ENCODE data around the gene ZNF799. TPM values are rescaled to one million over a fixed set of nuclear protein-coding genes. Genes with fewer than 3 reads are reported as not detected.

ZNF799 gene
- total RNA-seq, 2 donors from 2014 or later: 2.0 to 2.2 TPM

DNA sequence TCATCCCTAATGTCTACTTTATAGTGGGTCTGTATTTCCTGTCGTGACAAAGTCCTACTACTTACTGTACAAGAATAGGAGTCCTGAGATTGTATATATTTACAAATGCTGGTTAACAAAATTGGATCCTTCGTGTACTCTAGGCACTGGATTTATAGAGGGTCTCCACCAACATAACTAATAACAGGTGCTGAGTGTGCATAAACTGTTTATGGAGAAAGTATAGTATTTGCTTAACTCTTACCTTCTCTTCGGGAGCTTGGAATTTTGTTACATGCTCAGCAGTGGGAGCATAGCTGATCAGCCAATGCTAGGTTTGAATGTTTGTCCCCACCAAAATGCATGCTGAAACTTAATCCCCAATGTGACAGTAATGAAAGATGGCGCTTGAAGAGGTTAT, 47.7 kb downstream of the ZNF799 start:
- H3K27ac ChIP-seq: no peak overlapping the region
- H3K4me1 ChIP-seq: no peaks in the 10 kb centered on the region
- H3K27me3 ChIP-seq: no peaks in the 10 kb centered on the region
- DNase-seq (ENCODE audit: low spot score): no peak
- TF ChIP-seq, protein P1, sequence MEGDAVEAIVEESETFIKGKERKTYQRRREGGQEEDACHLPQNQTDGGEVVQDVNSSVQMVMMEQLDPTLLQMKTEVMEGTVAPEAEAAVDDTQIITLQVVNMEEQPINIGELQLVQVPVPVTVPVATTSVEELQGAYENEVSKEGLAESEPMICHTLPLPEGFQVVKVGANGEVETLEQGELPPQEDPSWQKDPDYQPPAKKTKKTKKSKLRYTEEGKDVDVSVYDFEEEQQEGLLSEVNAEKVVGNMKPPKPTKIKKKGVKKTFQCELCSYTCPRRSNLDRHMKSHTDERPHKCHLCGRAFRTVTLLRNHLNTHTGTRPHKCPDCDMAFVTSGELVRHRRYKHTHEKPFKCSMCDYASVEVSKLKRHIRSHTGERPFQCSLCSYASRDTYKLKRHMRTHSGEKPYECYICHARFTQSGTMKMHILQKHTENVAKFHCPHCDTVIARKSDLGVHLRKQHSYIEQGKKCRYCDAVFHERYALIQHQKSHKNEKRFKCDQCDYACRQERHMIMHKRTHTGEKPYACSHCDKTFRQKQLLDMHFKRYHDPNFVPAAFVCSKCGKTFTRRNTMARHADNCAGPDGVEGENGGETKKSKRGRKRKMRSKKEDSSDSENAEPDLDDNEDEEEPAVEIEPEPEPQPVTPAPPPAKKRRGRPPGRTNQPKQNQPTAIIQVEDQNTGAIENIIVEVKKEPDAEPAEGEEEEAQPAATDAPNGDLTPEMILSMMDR (IDR thresholded peaks at IDR 0.05): no peak
- H3K4me3 ChIP-seq: no peak overlapping the region
- peaks cover 19 to 73% of the 10 kb centered on the region in 2 donors for H3K9me3 ChIP-seq
- peaks cover 34% of the 10 kb centered on the region for H3K36me3 ChIP-seq

DNA sequence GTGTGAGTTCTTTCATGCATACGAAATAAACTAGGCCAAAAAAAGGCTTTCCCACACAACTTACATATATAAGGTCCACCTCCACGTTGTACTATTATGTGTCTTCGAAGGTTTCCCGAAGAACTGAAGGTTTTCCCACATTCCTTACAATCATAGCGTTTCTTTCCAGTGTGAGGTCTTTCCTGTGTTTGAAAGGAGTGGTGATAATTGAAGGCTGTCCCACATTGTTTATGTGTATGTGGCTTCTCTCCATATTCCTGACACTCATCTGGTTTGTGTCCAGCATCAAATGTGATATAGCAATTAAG, 50.2 kb downstream of the ZNF799 start:
- peaks cover 34% of the 10 kb centered on the region for H3K36me3 ChIP-seq
- H3K4me3 ChIP-seq: no peak overlapping the region
- no peaks in the 10 kb centered on the region for H3K4me1 ChIP-seq
- H3K9me3 ChIP-seq: peaks cover 19 to 91% of the 10 kb centered on the region in 2 donors
- TF ChIP-seq, protein P1 (IDR thresholded peaks at IDR 0.05): no peak
- H3K27me3 ChIP-seq: no peaks in the 10 kb centered on the region
- DNase-seq (ENCODE audit: low spot score): no peak
- no peak overlapping the region for H3K27ac ChIP-seq

DNA sequence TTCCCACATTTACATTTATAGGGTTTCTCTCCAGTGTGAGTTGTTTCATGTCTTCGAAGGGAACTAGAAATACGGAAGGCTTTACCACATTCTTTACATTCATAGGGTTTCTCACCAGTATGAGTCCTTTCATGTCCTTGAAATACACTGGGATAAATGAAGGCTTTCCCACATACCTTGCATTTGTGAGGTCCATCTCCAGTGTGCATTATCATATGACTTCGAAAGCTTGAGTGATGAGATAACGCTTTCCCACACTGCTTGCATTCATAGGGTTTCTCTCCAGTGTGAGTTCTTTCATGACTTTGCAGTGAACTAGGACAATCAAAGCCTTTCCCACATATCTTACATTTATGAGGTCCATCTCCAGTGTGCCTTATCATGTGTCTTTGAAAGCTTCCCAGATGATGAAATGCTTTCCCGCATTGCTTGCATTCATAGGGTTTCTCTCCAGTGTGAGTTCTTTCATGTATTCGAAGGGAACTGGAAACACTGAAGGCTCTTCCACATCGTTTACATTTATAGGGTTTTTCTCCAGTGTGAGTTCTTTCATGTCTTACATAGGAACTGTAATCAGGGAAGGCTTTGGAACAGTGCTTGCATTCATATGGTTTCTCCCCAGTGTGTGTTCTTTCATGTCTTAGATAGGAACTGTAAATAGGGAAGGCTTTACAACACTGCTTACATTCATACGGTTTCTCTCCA, 50.7 kb downstream of the ZNF799 start:
- TF ChIP-seq, protein P1 (IDR thresholded peaks at IDR 0.05): no peak
- Histone ChIP-seq H3K36me3 (peaks cover 34% of the 10 kb centered on the region), H3K27me3 (no peaks in the 10 kb centered on the region), H3K9me3 (peaks cover 19 to 94% of the 10 kb centered on the region in 2 donors), H3K27ac (no peak overlapping the region), H3K4me1 (no peaks in the 10 kb centered on the region), H3K4me3 (no peak overlapping the region)
- DNase-seq (ENCODE audit: low spot score): no peak

- peaks cover 30% of the 10 kb centered on the region for H3K36me3 ChIP-seq
- H3K4me3 ChIP-seq: no peak overlapping the region
- no peaks in the 10 kb centered on the region for H3K4me1 ChIP-seq
- DNase-seq (ENCODE audit: low spot score): no peak
- no peak overlapping the region for H3K27ac ChIP-seq
- H3K9me3 ChIP-seq: peaks cover 19 to 76% of the 10 kb centered on the region in 2 donors
- TF ChIP-seq, protein P1 (IDR thresholded peaks at IDR 0.05): peak in 1 of 2 donors; percentile 16
- H3K27me3 ChIP-seq: no peaks in the 10 kb centered on the region
Observed at GRCh38 chr19:12346896-12347295, 54.2 kb downstream of the ZNF799 start.

GRCh38 chr19:12345197-12345596, 55.9 kb downstream of the ZNF799 start:
- peaks cover 10 to 59% of the 10 kb centered on the region in 2 donors for H3K9me3 ChIP-seq
- H3K4me3 ChIP-seq: no peak overlapping the region
- H3K36me3 ChIP-seq: peaks cover 13% of the 10 kb centered on the region
- no peak overlapping the region for H3K27ac ChIP-seq
- H3K4me1 ChIP-seq: no peaks in the 10 kb centered on the region
- H3K27me3 ChIP-seq: no peaks in the 10 kb centered on the region
- DNase-seq (ENCODE audit: low spot score): no peak
- TF ChIP-seq, protein P1 (IDR thresholded peaks at IDR 0.05): no peak

Other genes starting within 250 kb of the ZNF799 start
- 1 to 10 TPM; 3.2 to 6.3 TPM for gene ZNF625, start 244.5 kb downstream of the ZNF799 start, total RNA-seq
- 1 to 10 TPM; 3.2 to 3.6 TPM for gene ZNF136, start 238.2 kb downstream of the ZNF799 start, total RNA-seq
- 1 to 10 TPM; 4.6 to 8.6 TPM for gene ZNF44, start 106.4 kb downstream of the ZNF799 start, total RNA-seq
- 1 to 10 TPM; 4.7 to 7.6 TPM for gene ZNF563, start 67.6 kb downstream of the ZNF799 start, total RNA-seq
- 1 to 10 TPM; 1.0 to 1.8 TPM for gene ZNF442, start 35.6 kb downstream of the ZNF799 start, total RNA-seq
- gene ZNF443, start 39.8 kb upstream of the ZNF799 start, total RNA-seq: 1 to 10 TPM; 1.7 to 2.6 TPM
- gene ZNF709, start 83.5 kb upstream of the ZNF799 start, total RNA-seq: 1 to 10 TPM; 1.6 to 2.0 TPM
- 1 to 10 TPM; 8.5 to 8.6 TPM for gene ZNF564, start 150.2 kb upstream of the ZNF799 start, total RNA-seq
- gene ZNF490, start 209.5 kb upstream of the ZNF799 start, total RNA-seq: 1 to 10 TPM; 2.5 to 4.5 TPM
- 10 to 100 TPM in 1 of 2 donors, 1 to 10 TPM in 1; 8.2 to 10.1 TPM for gene ZNF791, start 209.6 kb upstream of the ZNF799 start, total RNA-seq